GM12875 (cell line): ENCODE results near the gene NDST1.

Experiments
- H3K4me3 ChIP-seq: one replicate; pipeline ENCODE4 v1.5.1; 2011; ENCODE audit warnings: low read depth, low read length, control low read depth
- CTCF ChIP-seq: IDR thresholded peaks from 2 replicates; pipeline ENCODE4 v1.5.1; 2011; ENCODE audit warnings: low read depth, mild to moderate bottlenecking, control low read depth, inconsistent platforms, low read length, moderate library complexity, borderline replicate concordance; ENCODE audit not compliant: insufficient read depth

Gene NDST1

GRCh38 chr5:150502106-150502505 is 5.8 kb upstream of the NDST1 start:
- no peak overlapping the region for H3K4me3 ChIP-seq
- TF ChIP-seq CTCF, result no peak

GRCh38 chr5:150502847-150503246 is 5.1 kb upstream of the NDST1 start:
- no peak overlapping the region for H3K4me3 ChIP-seq
- no peak for TF ChIP-seq CTCF

- no peak for TF ChIP-seq CTCF
- no peak overlapping the region for H3K4me3 ChIP-seq
Observed at GRCh38 chr5:150503386-150503785, 4.5 kb upstream of the NDST1 start.

- no peak for TF ChIP-seq CTCF
- no peak overlapping the region for H3K4me3 ChIP-seq
Observed at GRCh38 chr5:150503977-150504620, 3.8 kb upstream of the NDST1 start.

- H3K4me3 ChIP-seq, result no peak overlapping the region
- TF ChIP-seq CTCF, result no peak
Observed at GRCh38 chr5:150505041-150505511, 2.9 kb upstream of the NDST1 start.

GRCh38 chr5:150505816-150506215 is 2.1 kb upstream of the NDST1 start:
- H3K4me3 ChIP-seq, result no peak overlapping the region
- TF ChIP-seq CTCF, result no peak
